Neural cell (in vitro differentiated cells): ENCODE measurements around the gene C21orf58. TPM values are rescaled to one million over a fixed set of nuclear protein-coding genes. Genes with fewer than 3 reads are reported as not detected.

ENCODE experiments used
- H2AFZ ChIP-seq: fragments of 200-600, 300-800 bp; sonication (generic), shearing (Covaris generic); 2 replicates; pipeline ENCODE4 v1.6.0; 2014; ENCODE audit warnings: low read depth, mild to moderate bottlenecking, antibody characterized with exemption, low read length, moderate library complexity
- H3F3A ChIP-seq: fragments of 200-600 bp; shearing (Covaris generic); 2 replicates; pipeline ENCODE4 v1.6.1; 2016; ENCODE audit warnings: mild to moderate bottlenecking, moderate library complexity, mixed read lengths, antibody characterized with exemption, low read length; ENCODE audit not compliant: insufficient read depth, poor library complexity, severe bottlenecking
- H3K27ac ChIP-seq: fragments of 200-600, 300-800 bp; sonication (generic), shearing (Covaris generic); 2 replicates; pipeline ENCODE4 v1.5.1; 2014; ENCODE audit warnings: mild to moderate bottlenecking, low read length, moderate library complexity
- H3K27me3 ChIP-seq: fragments of 300-800, 200-600 bp; sonication (generic), shearing (Covaris generic); 2 replicates; pipeline ENCODE4 v1.6.0; 2014; ENCODE audit warnings: mild to moderate bottlenecking, low read depth, low read length, moderate library complexity; ENCODE audit not compliant: insufficient read depth
- H3K36me3 ChIP-seq: fragments of 300-800, 200-600 bp; sonication (generic), shearing (Covaris generic); 2 replicates; pipeline ENCODE4 v1.5.1; 2014; ENCODE audit warnings: mild to moderate bottlenecking, antibody characterized with exemption, low read length, moderate library complexity; ENCODE audit not compliant: insufficient read depth
- H3K4me2 ChIP-seq: fragments of 300-800, 200-600 bp; sonication (generic), shearing (Covaris generic); 2 replicates; pipeline ENCODE4 v1.6.0; 2014; ENCODE audit warnings: mild to moderate bottlenecking, low read length
- H3K4me3 ChIP-seq: fragments of 300-800, 200-600 bp; sonication (generic), shearing (Covaris generic); 2 replicates; pipeline ENCODE4 v1.5.1; 2014; ENCODE audit warnings: mild to moderate bottlenecking, low read length, moderate library complexity
- H3K79me2 ChIP-seq: fragments of 200-600 bp; shearing (Covaris generic); replicated peaks from 2 replicates; pipeline ENCODE4 v1.6.0; 2014; ENCODE audit warnings: mild to moderate bottlenecking, low read length, moderate library complexity; ENCODE audit not compliant: insufficient read depth
- H3K9ac ChIP-seq: fragments of 300-800, 200-600 bp; sonication (generic), shearing (Covaris generic); 2 replicates; pipeline ENCODE4 v1.6.1; 2016; ENCODE audit warnings: mild to moderate bottlenecking, low read length, mixed read lengths
- H3K9me2 ChIP-seq: fragments of 200-600 bp; shearing (Covaris generic); 2 replicates; pipeline ENCODE4 v1.6.1; 2016; ENCODE audit warnings: mild to moderate bottlenecking, low read length, mixed read lengths; ENCODE audit not compliant: insufficient read depth
- H3K9me3 ChIP-seq: fragments of 200-600, 300-800 bp; sonication (generic), shearing (Covaris generic); 2 replicates; pipeline ENCODE4 v1.6.1; 2016; ENCODE audit warnings: mild to moderate bottlenecking, mixed run types, low read length, moderate library complexity, mixed read lengths
- H4K20me1 ChIP-seq: fragments of 200-600 bp; shearing (Covaris generic); 2 replicates; pipeline ENCODE4 v1.6.1; 2016; ENCODE audit warnings: mild to moderate bottlenecking, mixed run types; ENCODE audit not compliant: insufficient read depth
- EP300 ChIP-seq: fragments of 450-650 bp; conservative IDR thresholded peaks from 2 replicates; pipeline ENCODE4 v1.6.1; 2014; ENCODE audit warnings: antibody characterized with exemption, mild to moderate bottlenecking, moderate library complexity; ENCODE audit not compliant: poor library complexity, severe bottlenecking
- EZH2 ChIP-seq: fragments of 200-600, 300-800 bp; shearing (Covaris generic), sonication (generic); IDR thresholded peaks from 2 replicates; pipeline ENCODE4 v1.6.1; 2014; ENCODE audit warnings: antibody characterized with exemption, low read length, borderline replicate concordance, mild to moderate bottlenecking; ENCODE audit not compliant: insufficient read depth, poor library complexity, severe bottlenecking
- MXI1 ChIP-seq: fragments of 450-650 bp; conservative IDR thresholded peaks from 2 replicates; pipeline ENCODE4 v1.6.1; 2014; ENCODE audit warnings: antibody characterized with exemption, mild to moderate bottlenecking; ENCODE audit not compliant: poor library complexity, severe bottlenecking
- POLR2AphosphoS5 ChIP-seq: IDR thresholded peaks from 2 replicates; pipeline ENCODE4 v1.6.1; 2012
- RAD21 ChIP-seq: fragments of 450-650 bp; conservative IDR thresholded peaks from 2 replicates; pipeline ENCODE4 v1.6.1; 2014; ENCODE audit warnings: antibody characterized with exemption, mild to moderate bottlenecking, moderate library complexity
- REST ChIP-seq: IDR thresholded peaks from 2 replicates; pipeline ENCODE4 v1.6.1; 2012; ENCODE audit warnings: borderline replicate concordance
- SMC3 ChIP-seq: fragments of 450-650 bp; conservative IDR thresholded peaks from 2 replicates; pipeline ENCODE4 v1.6.1; 2014; ENCODE audit warnings: antibody characterized with exemption, mild to moderate bottlenecking, moderate library complexity; ENCODE audit not compliant: poor library complexity
- TAF1 ChIP-seq: IDR thresholded peaks from 2 replicates; pipeline ENCODE4 v1.6.1; 2012; ENCODE audit warnings: low read depth
- polyA plus RNA-seq: library from polyadenylated mRNA; depleted of rRNA; stranded (reverse); fragments of >200 nt; gene quantifications from 2 replicates; pipeline ENCODE4 v1.2.3, GENCODE V29; 2014
- TF ChIP-seq, protein P1 (sequence below): fragments of 450-650 bp; IDR thresholded peaks from 2 replicates; pipeline ENCODE4 v1.5.1; 2014; ENCODE audit warnings: antibody characterized with exemption, mild to moderate bottlenecking, moderate library complexity; ENCODE audit not compliant: poor library complexity, severe bottlenecking

The C21orf58 gene
- polyA plus RNA-seq, 1 donor from 2014 or later: 3.0 TPM

GRCh38 chr21:46285206-46285661, 38.4 kb downstream of the C21orf58 start, which contains the start of gene MCM3AP:
Gene MCM3AP (minus strand): TSS chr21:46285611. CDS start chr21:46285286, 325 bp downstream.
- H3K27ac ChIP-seq: peak within 1 kb of the TSS; percentile 94
- H3K36me3 ChIP-seq: peaks cover 9% of the 10 kb centered on the region
- no peaks in the 10 kb centered on the region for H3K9me3 ChIP-seq
- peak within 1 kb of the TSS; percentile 89 for H3K4me3 ChIP-seq
- H2AFZ ChIP-seq: peak within 1 kb of the TSS; percentile 83
- TF ChIP-seq RAD21: no peak
- TF ChIP-seq REST: no peak
- no peak for TF ChIP-seq EP300
- no peak for TF ChIP-seq EZH2
- TF ChIP-seq MXI1: no peak
- TF ChIP-seq SMC3: no peak
- TF ChIP-seq POLR2AphosphoS5: no peak
- TF ChIP-seq, protein P1, sequence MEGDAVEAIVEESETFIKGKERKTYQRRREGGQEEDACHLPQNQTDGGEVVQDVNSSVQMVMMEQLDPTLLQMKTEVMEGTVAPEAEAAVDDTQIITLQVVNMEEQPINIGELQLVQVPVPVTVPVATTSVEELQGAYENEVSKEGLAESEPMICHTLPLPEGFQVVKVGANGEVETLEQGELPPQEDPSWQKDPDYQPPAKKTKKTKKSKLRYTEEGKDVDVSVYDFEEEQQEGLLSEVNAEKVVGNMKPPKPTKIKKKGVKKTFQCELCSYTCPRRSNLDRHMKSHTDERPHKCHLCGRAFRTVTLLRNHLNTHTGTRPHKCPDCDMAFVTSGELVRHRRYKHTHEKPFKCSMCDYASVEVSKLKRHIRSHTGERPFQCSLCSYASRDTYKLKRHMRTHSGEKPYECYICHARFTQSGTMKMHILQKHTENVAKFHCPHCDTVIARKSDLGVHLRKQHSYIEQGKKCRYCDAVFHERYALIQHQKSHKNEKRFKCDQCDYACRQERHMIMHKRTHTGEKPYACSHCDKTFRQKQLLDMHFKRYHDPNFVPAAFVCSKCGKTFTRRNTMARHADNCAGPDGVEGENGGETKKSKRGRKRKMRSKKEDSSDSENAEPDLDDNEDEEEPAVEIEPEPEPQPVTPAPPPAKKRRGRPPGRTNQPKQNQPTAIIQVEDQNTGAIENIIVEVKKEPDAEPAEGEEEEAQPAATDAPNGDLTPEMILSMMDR: no peak
- no peak for TF ChIP-seq TAF1
- peak within 1 kb of the TSS; percentile 83 for H3K4me2 ChIP-seq
- no peaks in the 10 kb centered on the region for H3K9me2 ChIP-seq
- no peaks in the 10 kb centered on the region for H3F3A ChIP-seq
- no peaks in the 10 kb centered on the region for H4K20me1 ChIP-seq
- H3K27me3 ChIP-seq: no peaks in the 10 kb centered on the region
- H3K9ac ChIP-seq: peak within 1 kb of the TSS; percentile 86
- H3K79me2 ChIP-seq: peaks cover 39% of the 10 kb centered on the region

DNA sequence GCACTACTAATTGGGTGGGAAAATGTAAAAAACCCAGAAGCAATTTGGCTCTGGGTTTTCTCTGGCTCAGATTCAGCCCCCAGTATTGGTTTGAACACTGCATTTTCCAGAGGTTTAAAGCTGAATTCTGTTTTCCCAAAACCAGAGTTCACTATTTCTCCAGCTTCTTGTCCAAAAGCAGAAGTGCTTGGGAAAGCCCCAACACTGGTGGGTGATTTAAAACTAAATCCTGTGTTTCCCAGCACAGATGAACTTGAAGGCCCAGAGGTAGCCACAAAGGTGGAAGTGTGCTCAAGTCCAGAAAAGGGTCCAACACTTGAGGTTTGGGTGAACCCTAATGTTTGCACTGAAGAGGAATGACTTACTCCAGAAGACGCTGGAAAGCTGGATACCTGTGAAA, 38.9 kb downstream of the C21orf58 start:
- TF ChIP-seq EP300 (no peak), POLR2AphosphoS5 (no peak), TAF1 (no peak), RAD21 (no peak), EZH2 (no peak), SMC3 (no peak), MXI1 (no peak), REST (no peak)
- TF ChIP-seq, protein P1: no peak
- Histone ChIP-seq H3K27ac (no peak overlapping the region), H3F3A (no peaks in the 10 kb centered on the region), H3K9me2 (no peaks in the 10 kb centered on the region), H3K4me2 (peak overlapping the region; percentile 83), H2AFZ (no peak overlapping the region), H3K27me3 (no peaks in the 10 kb centered on the region), H3K9ac (peak overlapping the region; percentile 86), H3K79me2 (peaks cover 39% of the 10 kb centered on the region), H3K4me3 (peak overlapping the region; percentile 89), H3K9me3 (no peaks in the 10 kb centered on the region), H4K20me1 (no peaks in the 10 kb centered on the region), H3K36me3 (peaks cover 9% of the 10 kb centered on the region)
